Uterus (tissue), 2 donors: ENCODE data around the gene PDZD8.

Experiments used
- CTCF ChIP-seq, 4 experiments: fragments of 200-600 bp in 2 of 4; fragments of 450-650 bp in 2 of 4; sonication (generic) in 2 of 4; IDR thresholded peaks; one replicate each; pipeline ENCODE4 v1.5.1; 2016 to 2019; ENCODE audit warnings: antibody characterized with exemption in 4 of 4, mild to moderate bottlenecking in 2 of 4, moderate library complexity in 1 of 4
- POLR2A ChIP-seq, 2 donors: fragments of 450-650 bp; IDR thresholded peaks; one replicate each; pipeline ENCODE4 v1.6.1; 2016; ENCODE audit warnings: antibody characterized with exemption in 2 of 2, mild to moderate bottlenecking in 1 of 2, moderate library complexity in 1 of 2

- no peak for TF ChIP-seq CTCF (IDR thresholded peaks at IDR 0.05)
- TF ChIP-seq POLR2A (IDR thresholded peaks at IDR 0.05), result no peak
These were observed 80.5 kb downstream of the PDZD8 start for GRCh38 chr10:117294735-117295134.
